Chondrocyte (in vitro differentiated cells): ENCODE measurements around the gene NR4A1. TPM values are rescaled to one million over a fixed set of nuclear protein-coding genes. Genes with fewer than 3 reads are reported as not detected.

Source experiments
- DNase-seq: peaks from one replicate; pipeline ENCODE4 v3.0.0; 2021; ENCODE audit warnings: mixed read lengths, low spot score
- H3K27ac Mint-ChIP-seq: one replicate; pipeline ENCODE4 v1.8.0; 2021; ENCODE audit warnings: mild to moderate bottlenecking, moderate library complexity, mixed read lengths; ENCODE audit not compliant: unreplicated experiment
- H3K27me3 Mint-ChIP-seq: 2 replicates; pipeline ENCODE4 v1.8.0; 2021; ENCODE audit warnings: low read depth, mixed read lengths
- H3K36me3 Mint-ChIP-seq: 2 replicates; pipeline ENCODE4 v1.8.0; 2021; ENCODE audit warnings: low read depth, mixed read lengths
- H3K4me1 Mint-ChIP-seq: 2 replicates; pipeline ENCODE4 v1.8.0; 2021; ENCODE audit warnings: low read depth, mild to moderate bottlenecking, mixed read lengths
- H3K4me3 Mint-ChIP-seq: one replicate; pipeline ENCODE4 v1.8.0; 2021; ENCODE audit warnings: mild to moderate bottlenecking, moderate library complexity, mixed read lengths; ENCODE audit not compliant: unreplicated experiment
- H3K9me3 Mint-ChIP-seq: 2 replicates; pipeline ENCODE4 v1.8.0; 2021; ENCODE audit warnings: low read depth, mixed read lengths
- CTCF ChIP-seq: fragments of 200-600 bp; sonication (generic); IDR thresholded peaks from 2 replicates; pipeline ENCODE4 v1.5.0; 2021; ENCODE audit warnings: antibody characterized with exemption, mild to moderate bottlenecking, moderate library complexity
- total RNA-seq: library from RNA; stranded (reverse); gene quantifications from 3 replicates; pipeline ENCODE4 v1.2.1, GENCODE V29; 2021

Gene NR4A1
- total RNA-seq, 1 donor from 2014 or later = 7.3 TPM

- no peaks in the 10 kb centered on the region for H3K27me3 Mint-ChIP-seq
- no peak for TF ChIP-seq CTCF
- no peak overlapping the region for H3K4me3 Mint-ChIP-seq
- no peaks in the 10 kb centered on the region for H3K9me3 Mint-ChIP-seq
- peak overlapping the region; percentile 83 for H3K27ac Mint-ChIP-seq
- no peak for DNase-seq
- H3K4me1 Mint-ChIP-seq = peaks cover 35% of the 10 kb centered on the region
- H3K36me3 Mint-ChIP-seq = no peaks in the 10 kb centered on the region
Observed at GRCh38 chr12:52009081-52009751, 42.0 kb upstream of the NR4A1 start.

DNA sequence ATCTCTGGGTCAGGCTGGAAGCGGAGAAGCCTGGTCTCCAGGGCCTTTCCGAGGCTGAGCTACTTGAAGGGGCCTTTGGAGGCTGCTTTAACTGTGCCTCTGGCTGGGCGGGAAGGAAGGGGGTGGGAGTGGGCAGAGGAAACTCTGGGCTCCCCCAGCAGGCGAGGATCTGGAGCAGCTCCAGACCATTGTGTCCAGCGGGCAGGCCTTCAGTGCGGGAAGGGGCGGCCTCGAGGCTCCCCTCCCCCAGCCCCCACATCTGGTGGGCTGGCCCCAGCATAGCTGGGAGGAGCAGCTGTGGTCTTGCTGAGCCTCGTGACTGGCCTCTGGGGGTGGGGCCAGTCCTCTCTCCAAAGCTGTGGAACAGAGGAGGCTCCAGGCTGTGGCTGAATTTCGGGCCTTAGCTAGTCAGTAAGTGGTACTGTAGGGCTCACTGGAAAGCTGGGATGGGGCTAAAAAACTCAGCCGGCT, 41.1 kb upstream of the NR4A1 start:
- Mint-ChIP-seq H3K27me3 (no peaks in the 10 kb centered on the region), H3K27ac (peak overlapping the region; percentile 83), H3K4me1 (peaks cover 35% of the 10 kb centered on the region), H3K4me3 (peak overlapping the region; percentile 40), H3K9me3 (no peaks in the 10 kb centered on the region), H3K36me3 (no peaks in the 10 kb centered on the region)
- TF ChIP-seq CTCF = no peak
- no peak for DNase-seq

- H3K27ac Mint-ChIP-seq = peak overlapping the region; percentile 57
- no peak for DNase-seq
- TF ChIP-seq CTCF = no peak
- peaks cover 35% of the 10 kb centered on the region for H3K4me1 Mint-ChIP-seq
- H3K27me3 Mint-ChIP-seq = no peaks in the 10 kb centered on the region
- peak overlapping the region; percentile 40 for H3K4me3 Mint-ChIP-seq
- no peaks in the 10 kb centered on the region for H3K36me3 Mint-ChIP-seq
- H3K9me3 Mint-ChIP-seq = no peaks in the 10 kb centered on the region
Observed at GRCh38 chr12:52010692-52011601, 40.3 kb upstream of the NR4A1 start.

DNA sequence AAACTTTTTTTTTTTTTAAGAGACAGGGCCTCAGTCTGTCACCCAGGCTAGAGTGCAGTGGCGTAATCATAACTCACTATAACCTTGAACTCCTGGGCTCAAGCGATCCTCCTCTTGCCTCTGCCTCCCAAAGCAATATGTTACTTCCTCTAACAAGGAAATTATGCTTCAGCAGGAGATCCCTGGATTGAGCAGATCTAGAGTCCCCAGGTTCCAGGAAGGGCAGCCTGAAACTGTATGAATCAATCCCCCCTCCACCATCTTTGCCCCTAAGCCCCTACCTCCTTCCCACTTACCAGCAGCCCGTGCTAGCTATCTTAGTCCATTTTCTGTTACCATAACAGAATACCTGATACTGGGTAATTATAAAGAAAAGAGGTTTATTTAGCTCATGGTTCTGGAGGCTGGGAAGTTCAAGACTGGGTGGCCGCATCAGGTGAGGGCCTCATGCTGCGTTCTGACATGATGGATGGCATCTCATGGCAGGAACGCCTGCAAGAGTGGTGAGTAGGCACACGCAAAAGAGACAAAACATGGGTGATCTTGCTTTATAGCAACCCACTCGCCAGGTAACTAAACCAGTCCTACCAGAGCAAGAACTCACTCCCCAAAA, 39.5 kb upstream of the NR4A1 start:
- no peaks in the 10 kb centered on the region for H3K27me3 Mint-ChIP-seq

More for the DNA sequence above, 39.5 kb upstream of the NR4A1 start:
- TF ChIP-seq CTCF = no peak
- no peaks in the 10 kb centered on the region for H3K36me3 Mint-ChIP-seq
- H3K27ac Mint-ChIP-seq = no peak overlapping the region
- H3K4me1 Mint-ChIP-seq = peaks cover 32% of the 10 kb centered on the region
- no peak overlapping the region for H3K4me3 Mint-ChIP-seq
- DNase-seq = no peak
- H3K9me3 Mint-ChIP-seq = no peaks in the 10 kb centered on the region
